Upper lobe of left lung (tissue), 4 donors: Measurements from ENCODE around the gene PNPLA7.

Experiments
- EP300 ChIP-seq, 4 donors: sonication (generic); formaldehyde crosslinking; IDR thresholded peaks; one replicate each; pipeline ENCODE4 v1.5.1; 2017; ENCODE audit warnings: antibody characterized with exemption in 4 of 4, control low read depth in 2 of 4
- POLR2A ChIP-seq, 4 donors: fragments of 450-650 bp; IDR thresholded peaks; one replicate each; pipeline ENCODE4 v1.5.1; 2016 to 2017; ENCODE audit warnings: antibody characterized with exemption in 4 of 4, mild to moderate bottlenecking in 2 of 4
- POLR2AphosphoS5 ChIP-seq, 2 donors: sonication (generic); formaldehyde crosslinking; IDR thresholded peaks; one replicate each; pipeline ENCODE4 v1.5.1; 2017; ENCODE audit warnings: antibody characterized with exemption in 2 of 2
- TF ChIP-seq, protein P1 (sequence below), 6 experiments: fragments of 450-650 bp in 4 of 6; fragments of 200-600 bp in 2 of 6; sonication (generic) in 2 of 6; IDR thresholded peaks; one replicate each; pipeline ENCODE4 v1.5.1; 2016 to 2019; ENCODE audit warnings: antibody characterized with exemption in 6 of 6

GRCh38 chr9:137556069-137556838, 6.1 kb upstream of the PNPLA7 start:
- TF ChIP-seq, protein P1, sequence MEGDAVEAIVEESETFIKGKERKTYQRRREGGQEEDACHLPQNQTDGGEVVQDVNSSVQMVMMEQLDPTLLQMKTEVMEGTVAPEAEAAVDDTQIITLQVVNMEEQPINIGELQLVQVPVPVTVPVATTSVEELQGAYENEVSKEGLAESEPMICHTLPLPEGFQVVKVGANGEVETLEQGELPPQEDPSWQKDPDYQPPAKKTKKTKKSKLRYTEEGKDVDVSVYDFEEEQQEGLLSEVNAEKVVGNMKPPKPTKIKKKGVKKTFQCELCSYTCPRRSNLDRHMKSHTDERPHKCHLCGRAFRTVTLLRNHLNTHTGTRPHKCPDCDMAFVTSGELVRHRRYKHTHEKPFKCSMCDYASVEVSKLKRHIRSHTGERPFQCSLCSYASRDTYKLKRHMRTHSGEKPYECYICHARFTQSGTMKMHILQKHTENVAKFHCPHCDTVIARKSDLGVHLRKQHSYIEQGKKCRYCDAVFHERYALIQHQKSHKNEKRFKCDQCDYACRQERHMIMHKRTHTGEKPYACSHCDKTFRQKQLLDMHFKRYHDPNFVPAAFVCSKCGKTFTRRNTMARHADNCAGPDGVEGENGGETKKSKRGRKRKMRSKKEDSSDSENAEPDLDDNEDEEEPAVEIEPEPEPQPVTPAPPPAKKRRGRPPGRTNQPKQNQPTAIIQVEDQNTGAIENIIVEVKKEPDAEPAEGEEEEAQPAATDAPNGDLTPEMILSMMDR (IDR thresholded peaks at IDR 0.05), result no peak
- no peak for TF ChIP-seq POLR2AphosphoS5 (IDR thresholded peaks at IDR 0.05)
- no peak for TF ChIP-seq EP300 (IDR thresholded peaks at IDR 0.05)
- no peak for TF ChIP-seq POLR2A (IDR thresholded peaks at IDR 0.05)
